Activated T-cell treated with anti-CD3 and anti-CD28 coated beads for 4 hours (primary cell): ENCODE measurements around the gene BRPF1.

Experiments used
- DNase-seq: peaks from one replicate; pipeline ENCODE4 v3.0.0-alpha.2; 2020

BRPF1 gene

DNA sequence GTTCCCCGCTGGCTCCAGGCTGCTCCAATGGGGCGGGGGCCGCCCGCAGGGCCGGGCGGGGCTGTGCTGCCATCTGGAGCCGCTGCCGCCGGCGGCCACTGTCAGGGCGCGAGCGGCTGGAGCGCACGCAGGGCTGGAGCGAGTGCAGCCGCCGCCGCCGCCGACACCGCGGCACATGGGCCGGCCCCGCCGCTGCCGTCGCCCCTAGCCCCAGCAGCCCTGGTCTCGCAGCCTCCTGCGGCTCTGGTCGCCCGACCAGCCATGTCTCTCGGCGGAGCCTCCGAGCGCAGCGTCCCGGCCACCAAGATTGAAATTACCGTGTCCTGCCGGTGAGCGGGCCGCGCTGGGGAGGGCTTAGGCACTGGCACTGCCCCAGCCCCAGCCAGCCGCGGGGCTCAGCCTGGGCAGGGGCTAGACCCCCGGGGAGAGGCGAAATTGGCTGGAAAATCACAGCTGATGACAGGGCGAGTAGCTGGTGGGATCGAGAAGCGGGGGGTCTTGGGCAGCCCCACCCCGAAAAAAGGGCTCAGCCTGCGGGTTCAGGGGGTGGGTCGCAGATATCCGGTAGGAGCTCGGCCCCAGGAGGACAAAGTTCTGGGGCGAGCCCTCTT, 27.7 kb upstream of the BRPF1 start, which contains the start of gene CPNE9:
Gene CPNE9 (plus strand): TSS at position 98 of the 611 bp plus-strand sequence. CDS start 164 bp downstream, at position 262.
- DNase-seq = no peak

DNA sequence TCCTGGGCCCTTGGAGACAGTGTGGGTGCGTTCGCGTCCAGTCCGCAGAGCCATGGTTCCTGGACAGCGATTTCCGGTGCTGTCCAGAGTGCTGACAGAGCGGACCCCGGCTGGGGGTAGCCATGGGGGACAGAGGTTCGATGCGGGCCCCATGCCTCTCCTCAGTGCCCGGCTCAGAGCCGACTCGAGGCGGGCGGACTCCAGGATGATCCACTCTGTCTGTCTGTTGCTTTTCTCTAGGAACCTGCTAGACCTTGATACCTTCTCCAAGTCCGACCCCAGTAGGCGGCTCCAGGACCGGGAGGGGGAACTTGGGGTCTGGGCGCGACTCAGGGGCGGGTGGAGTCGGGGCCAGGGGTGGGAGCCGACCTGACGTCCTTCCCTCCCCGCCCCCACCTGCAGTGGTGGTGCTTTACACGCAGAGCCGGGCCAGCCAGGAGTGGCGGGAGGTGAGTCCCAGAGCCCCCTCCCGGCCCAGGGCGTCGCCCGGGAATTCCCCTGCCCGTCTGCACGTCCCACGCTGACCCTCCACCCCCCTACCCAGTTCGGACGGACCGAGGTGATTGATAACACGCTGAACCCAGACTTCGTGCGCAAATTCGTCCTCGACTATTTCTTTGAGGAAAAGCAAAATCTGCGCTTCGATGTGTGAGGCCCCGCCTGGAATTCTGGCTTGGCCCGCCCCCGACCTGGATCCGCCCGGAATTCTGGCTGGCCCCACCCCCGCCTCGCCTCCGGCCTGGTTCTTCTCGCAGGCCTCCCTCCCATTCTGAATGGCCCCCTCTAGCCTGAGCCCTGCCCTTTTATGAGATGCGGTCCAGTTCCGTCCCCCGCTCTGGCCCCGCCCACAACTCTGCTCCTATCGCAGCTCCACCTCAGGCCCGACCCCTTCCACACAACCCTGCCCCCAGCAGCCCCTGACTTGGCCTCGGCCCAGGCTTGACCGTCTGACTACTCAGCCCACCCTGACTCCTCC, 26.9 kb upstream of the BRPF1 start:
- DNase-seq = no peak

DNA sequence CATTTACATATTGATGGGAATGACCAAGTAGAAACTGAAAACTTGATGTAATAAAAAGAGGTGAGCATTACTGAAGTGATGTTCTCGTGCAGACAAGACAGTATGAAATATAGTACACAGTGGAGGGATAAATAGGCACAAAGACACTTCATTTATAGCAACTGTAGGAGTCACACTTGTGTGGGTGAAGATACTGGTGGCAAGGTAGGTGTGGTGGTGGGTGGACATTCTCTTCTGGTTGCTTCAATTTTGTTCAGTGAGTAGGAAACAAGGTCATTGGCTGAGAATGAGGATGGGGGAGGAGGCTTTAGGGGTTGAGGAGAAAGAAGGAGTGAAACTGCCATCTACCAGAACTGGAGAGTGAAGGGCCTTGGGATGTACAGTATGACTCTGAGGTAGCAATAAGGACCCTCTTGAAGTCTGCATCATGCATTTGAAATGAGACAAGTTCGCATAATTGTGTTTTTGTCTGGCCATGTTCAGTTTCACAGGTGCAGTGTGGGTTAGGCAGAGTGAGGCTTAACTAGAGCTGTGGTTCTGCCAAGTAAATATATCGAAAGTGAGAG, 21.3 kb upstream of the BRPF1 start:
- no peak for DNase-seq

DNA sequence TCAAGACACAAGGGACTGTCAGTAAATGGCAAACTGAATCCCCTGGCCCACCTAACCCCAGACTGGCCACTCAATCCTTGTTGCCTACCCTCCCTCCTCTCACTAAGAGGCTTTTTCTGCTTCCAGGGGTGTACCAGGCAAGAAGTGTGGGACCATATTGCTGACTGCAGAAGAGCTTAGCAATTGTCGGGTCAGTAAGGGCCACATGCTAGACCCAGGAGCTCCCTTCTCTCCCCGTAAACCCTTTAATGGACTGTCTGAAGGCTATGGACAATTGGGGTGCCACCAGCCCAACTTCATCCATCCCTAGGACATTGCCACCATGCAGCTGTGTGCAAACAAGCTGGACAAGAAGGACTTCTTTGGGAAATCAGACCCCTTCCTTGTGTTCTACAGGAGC, 19.1 kb upstream of the BRPF1 start:
- no peak for DNase-seq

DNA sequence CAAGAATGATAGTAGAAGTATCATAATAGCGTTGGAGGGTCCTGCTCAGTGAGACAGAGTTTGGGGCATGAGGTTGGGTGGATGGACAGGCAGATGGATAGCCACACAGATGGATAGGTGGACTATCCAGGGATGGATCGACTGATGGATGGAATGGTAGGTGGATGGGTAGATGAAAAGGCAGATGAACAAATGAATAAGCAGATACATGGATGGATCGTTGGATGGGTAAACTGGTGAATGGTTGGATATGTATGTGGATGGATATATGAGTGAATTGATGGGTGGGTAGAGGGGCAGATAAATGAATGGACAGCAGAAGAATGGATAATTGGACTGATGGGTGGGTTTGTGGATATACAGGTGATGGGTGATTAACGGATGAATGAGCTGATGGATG, 18.4 kb upstream of the BRPF1 start:
- no peak for DNase-seq

DNA sequence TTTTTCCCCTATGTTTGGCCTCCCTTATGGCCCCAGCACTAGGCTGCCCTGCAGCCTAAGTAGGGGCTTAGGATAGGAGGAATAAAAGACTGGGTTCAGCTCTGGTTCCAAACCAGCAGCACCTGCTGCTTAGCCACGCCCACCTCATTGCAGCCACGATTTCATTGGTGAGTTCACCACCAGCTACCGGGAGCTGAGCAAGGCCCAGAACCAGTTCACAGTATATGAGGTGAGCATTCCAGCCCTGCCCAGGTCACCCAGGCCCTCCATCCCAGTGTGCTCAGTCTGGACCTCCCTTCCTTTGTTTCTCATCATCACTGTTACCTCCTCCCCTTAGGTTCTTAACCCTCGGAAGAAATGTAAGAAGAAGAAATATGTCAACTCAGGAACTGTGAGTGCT, 16.4 kb upstream of the BRPF1 start:
- no peak for DNase-seq

DNA sequence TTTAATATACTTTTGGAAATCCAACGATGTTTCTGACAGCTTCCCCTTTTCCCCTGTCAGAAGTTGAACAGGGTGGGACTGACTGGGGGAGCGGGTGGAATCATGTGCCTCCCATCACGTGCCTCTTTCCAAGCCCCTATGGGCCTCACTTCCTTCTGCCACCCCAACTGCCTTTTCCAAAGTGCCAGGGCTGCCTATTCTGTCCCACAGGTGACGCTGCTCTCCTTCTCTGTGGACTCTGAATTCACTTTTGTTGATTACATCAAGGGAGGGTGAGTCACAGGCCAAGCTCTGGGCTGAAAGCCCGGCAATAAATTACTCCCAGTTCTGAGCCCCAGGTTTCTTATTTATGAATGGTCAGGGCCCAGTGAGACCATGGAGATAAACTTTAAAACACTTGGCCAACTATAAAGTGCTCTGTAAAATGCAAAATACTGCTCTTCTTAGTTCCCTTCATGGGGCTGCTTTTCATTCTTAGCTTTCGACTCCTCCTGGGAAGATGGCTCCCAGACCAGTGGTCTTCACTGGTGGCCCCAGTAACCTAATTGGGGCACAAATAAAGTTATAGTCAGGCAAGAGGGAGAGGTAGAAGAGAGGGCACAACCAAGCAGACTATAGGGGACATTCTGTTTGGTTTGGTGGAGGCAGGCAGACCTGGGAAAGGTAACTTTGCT, 15.6 kb upstream of the BRPF1 start:
- DNase-seq = no peak

DNA sequence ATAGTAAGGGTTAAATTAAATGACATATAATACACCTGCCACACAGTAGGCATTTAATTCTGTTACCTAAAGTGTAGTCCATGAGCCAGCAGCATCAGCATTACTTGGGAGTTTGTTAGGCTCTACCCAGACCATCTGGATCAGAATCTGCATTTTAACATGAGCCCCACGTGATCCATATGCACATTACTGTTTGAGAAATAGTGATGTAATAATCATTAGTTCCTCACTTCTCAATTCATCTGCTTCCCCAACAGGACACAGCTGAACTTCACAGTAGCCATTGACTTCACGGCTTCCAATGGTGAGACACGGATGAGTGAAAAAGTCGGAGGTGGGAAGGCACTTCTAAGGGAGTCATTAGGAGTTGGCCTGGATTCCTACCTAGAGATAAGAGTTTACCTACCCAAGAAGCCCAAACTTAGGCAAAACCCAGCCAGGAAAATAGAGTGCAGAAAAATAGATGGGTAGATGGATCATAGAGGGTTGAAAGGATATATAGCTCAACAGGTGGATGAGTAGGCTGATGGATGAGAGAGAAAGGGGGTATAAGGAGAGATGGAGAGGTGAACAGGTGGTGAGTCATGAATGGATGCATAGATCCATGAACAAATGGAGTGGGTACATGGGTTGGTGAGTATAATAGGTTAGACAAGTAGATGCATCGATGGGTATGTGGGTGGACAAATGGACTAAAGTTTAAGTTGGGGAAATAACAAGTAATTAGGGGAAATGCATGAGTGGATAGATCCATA, 14.6 kb upstream of the BRPF1 start:
- DNase-seq = no peak

DNA sequence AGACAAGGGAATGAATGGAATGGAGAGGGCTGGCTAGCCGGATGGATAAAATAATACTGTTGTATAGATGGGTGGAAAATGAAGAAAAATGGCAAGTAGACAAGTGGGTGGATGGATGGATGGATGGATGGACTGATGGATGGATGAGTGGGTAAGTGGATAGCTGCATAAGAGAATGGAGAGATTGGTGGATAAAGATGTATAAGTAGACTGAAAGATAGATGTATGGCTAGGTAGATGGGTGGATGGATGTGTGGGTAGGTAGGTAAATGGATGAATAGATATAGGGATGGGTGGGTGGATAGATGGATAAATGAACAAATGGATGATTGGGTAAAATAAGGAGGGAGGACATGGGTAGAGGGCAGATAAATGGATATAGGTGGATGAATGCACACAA, 14.0 kb upstream of the BRPF1 start:
- DNase-seq = no peak

DNA sequence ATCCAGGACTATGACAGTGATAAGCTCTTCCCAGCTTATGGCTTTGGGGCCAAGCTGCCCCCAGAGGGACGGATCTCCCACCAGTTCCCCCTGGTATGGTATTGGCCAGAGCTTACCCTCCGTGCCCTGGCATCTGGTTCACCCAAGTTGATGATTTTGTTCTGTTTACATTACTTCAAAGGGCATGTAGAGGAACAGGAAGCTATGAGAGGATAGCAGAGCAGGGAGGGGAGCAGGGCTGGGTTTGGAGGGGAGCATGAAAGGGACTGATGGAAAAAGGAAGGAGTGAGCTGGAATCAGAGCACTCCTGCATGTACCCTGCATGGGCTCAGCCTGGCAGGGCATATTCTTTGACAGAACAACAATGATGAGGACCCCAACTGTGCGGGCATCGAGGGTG, 13.4 kb upstream of the BRPF1 start:
- no peak for DNase-seq

DNA sequence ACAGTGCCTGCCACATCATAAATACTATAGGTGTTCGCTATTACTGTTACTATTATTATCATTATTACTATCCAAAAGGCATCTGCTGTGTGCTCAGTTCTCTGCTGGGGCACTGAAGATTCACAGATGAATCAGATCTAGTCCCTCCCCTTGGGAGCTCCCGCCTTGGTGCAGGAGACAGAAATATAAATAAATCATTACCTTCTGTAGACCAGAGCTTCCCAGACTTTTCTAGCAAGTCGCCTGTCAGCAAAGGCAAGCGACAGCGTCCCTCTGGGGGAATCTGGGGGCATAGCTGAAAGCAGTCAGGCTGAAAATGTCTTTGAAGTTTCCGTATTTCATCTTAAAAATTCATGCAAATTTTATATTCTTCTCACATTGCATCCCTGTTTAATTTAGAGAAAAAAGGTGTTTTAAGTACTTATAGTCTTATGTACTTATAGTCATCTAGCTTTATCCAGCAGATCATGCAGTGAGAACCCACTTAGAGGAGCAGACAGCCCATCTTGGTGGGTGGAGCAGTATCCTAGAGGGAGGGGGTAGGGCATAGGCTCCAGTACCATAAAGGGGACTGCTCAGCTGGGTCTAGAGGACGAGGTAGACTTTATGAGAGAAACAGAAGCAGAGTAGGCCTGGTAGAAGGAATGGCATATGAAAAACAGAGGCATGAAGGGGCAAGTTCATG, 10.4 kb upstream of the BRPF1 start:
- DNase-seq = no peak

DNA sequence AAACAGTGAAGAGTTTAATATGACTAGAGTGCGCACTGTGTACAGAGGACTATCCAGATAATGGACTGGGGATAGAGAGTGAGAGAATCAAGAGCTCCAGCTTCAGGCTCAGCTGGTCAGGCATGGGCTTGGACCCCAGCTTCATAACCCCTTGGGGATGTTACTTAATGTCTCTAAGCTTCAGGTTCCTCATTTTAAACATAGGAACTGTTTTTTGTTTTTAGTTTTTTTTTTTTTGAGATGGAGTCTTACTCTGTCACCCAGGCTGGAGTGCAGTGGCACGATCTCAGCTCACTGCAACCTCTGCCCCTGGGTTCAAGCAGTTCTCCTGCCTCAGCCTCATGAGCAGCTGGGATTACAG, 9.9 kb upstream of the BRPF1 start:
- no peak for DNase-seq

DNA sequence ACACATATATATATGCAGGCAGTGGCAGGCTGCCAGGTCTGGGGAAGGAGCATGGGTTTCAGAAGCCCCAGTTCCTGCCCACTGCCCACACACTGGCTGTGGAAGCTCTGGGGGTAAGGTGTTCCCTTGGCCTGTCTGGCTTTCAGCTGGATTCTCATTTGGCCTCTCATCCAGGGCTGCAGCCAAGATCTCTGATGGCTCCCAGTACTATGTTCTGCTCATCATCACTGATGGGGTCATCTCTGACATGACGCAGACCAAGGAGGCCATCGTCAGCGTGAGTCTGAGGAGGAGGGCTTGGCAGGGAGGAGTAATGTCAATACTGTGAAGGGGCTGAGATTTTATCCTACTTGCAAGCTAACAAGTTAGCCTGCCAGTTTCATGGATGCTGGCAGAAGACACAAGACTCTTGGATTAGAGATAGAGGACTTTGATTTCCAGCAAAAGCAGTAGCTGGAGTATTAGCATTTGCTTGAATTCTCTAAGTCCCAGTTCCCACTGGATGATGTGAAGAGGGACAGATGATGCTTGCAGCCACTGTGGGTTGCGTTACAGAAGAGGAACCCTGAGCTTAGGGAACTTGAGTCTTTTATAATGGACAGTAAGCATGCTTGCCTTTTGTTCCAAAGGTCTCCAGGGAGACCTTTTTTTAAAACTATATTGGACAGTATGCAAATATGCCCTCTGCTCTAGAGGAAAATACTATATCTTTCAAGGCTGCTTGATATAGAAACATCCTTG, 5.6 kb upstream of the BRPF1 start:
- no peak for DNase-seq

DNA sequence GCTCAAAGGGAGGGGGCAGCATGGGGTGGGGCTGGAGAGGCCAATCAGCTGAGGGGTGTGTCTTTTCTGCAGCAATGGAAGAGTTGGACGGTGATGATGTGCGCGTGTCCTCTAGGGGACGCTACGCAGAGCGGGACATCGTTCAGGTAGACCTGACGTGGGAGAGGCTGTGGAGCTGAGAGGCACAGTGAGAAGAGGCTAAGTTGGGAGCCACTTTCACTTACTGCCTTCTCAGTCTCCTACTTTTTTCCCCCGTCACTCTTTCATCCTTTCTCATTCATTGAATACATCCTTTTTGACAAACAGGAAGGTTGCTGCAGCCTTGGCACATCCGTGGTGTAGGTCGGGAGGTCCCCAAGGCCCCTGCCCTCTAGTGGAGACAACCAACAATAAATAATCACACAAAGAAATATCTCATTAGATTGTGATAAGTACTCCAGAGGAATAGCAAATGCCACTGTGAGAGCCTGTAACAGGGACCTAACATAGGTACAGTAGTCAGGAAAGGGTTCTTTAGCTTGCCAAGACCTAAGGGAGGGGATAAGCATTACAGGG, 4.4 kb upstream of the BRPF1 start:
- no peak for DNase-seq

DNA sequence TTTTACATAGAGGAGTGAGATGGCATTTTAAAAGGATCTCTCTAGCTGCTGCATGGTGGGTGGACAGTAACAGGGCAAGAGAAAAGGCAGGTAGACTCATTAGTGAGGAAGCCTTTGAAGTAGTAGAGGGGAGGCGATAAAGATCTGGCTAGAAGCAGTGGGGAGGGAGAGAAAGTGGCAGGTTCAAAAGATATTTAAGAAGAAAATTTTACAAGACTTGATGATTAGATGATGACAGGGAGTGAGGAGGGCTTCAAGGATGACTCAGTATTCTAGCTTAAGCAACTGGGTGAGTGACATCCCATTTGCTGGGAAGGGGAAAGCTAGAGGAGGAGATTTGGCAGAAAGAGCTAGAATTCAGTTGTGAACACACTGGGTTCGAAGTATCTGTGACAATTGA, 3.8 kb upstream of the BRPF1 start:
- DNase-seq = no peak

DNA sequence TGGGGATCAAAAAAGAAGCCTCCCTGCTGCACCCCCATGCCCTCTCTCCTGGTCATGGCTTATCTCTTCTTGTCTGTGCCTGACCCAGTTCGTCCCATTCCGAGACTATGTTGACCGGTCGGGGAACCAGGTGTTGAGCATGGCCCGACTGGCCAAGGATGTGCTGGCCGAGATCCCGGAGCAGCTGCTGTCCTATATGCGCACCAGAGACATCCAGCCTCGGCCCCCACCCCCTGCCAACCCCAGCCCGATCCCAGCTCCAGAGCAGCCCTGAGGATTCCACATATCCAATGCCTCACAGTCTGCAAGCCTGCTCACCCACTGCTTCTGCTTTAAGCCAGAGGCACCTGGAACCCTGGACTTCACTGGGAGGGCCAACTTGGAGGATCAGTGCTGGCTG, 2.1 kb upstream of the BRPF1 start:
- no peak for DNase-seq

DNA sequence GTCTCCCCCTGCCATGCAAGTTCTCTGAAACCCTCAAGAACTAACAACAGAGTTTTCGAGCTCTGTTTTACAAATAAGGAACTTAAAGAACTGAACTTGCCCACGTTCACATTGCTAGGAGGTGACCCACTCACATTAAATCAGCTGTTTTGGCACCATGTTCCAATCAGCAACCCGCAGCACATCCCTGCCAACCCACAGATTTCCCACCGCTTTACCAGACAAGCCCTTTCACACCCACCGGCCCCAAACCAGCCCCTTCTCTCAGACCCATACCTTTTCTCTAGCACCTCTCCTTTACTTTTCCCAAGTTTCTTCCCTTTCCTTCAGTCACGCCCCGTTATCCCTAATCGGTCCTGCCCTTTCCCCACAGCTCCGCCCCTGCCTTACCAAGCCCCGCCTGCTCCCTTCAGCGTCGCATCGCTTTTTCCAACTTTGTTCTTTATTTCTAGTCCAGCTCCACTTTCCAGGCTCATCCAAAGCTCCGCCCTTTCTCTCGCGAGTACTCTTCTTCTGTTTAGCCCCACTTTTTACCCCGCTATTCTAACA, 804 bp upstream of the BRPF1 start:
- no peak for DNase-seq

DNA sequence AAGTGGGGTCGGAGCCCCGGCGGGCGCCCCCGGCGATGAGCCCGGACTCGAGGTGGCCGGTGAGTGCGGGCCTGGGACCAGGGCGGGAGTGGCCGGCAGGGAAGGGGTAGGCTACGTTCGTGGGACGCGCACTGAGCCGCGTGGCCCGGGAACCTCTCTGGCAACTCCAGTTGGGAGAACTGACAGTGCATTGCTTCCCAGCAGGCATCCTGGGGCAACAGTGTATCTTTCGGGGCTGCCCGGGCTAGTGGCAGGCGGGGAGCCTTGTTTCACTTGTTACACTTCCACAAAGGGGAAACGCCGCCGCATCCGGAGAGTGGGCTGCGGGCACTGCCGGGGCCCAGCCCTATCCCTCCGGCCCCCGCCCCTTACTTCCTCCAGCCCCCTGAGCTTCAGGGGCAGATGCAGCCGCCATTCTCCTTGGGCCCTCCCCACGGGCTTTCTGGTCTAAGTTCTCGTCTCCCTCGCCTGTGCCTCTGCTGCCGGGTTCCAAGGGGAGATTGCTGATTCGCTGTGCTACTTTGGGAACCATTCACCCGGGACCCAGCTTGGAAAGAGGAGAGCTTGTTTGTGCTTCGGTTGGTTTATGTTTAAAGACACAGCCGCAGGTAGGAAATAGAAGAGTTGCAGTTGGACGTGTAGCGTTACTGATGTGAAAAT, 675 bp downstream of the BRPF1 start:
- DNase-seq = no peak

DNA sequence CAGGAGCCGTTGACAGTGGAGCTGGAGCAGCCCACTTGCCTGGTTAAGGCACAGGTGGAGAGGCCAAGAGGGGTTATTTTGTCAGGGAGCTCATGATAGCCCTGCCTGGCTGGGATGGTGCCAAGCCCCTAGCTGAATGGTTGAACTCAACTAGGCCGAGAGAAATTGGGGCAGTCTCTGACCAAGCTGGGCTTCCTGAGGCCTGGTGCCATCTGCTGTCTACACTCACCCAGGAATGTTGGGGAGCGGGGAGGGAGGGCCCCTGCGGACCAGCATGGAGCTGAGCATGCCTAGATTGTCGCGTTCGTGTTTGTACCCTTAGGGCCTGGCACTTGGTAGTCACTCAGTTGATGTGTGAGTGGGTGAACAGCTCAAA, 1.2 kb downstream of the BRPF1 start:
- DNase-seq = no peak

DNA sequence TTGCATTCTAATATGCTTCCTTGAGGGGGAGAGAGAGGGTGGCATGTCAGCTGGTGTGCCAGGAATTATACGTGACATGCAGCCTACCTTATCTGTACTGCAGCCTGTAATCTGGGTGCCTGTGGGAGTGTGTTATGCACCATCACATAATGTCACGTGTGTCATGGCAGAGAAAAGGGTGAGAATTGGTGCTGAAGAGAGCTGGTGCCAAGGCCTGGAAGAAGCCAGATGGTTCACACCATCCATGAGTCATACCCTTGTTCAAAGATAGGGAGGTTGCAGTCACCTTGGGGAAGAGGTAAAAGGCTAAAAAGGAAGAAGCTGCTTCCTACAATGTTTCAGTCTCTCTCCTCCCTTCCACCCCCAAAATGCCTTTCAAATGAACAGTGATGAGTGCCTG, 5.3 kb downstream of the BRPF1 start:
- no peak for DNase-seq
